Esophagus squamous epithelium (tissue), 4 donors: ENCODE results near the gene CDH16.

Experiments
- POLR2A ChIP-seq, 4 donors: fragments of 450-650 bp; IDR thresholded peaks; one replicate each; pipeline ENCODE4 v1.6.1; 2017; ENCODE audit warnings: antibody characterized with exemption in 4 of 4, mild to moderate bottlenecking in 4 of 4, moderate library complexity in 3 of 4
- TF ChIP-seq, protein P1 (sequence below), 6 experiments: fragments of 450-650 bp in 4 of 6; fragments of 200-600 bp in 2 of 6; sonication (generic) in 2 of 6; IDR thresholded peaks; one replicate each; pipeline ENCODE4 v1.5.1; 2016 to 2019; ENCODE audit warnings: antibody characterized with exemption in 6 of 6, mild to moderate bottlenecking in 4 of 6, moderate library complexity in 4 of 6

DNA sequence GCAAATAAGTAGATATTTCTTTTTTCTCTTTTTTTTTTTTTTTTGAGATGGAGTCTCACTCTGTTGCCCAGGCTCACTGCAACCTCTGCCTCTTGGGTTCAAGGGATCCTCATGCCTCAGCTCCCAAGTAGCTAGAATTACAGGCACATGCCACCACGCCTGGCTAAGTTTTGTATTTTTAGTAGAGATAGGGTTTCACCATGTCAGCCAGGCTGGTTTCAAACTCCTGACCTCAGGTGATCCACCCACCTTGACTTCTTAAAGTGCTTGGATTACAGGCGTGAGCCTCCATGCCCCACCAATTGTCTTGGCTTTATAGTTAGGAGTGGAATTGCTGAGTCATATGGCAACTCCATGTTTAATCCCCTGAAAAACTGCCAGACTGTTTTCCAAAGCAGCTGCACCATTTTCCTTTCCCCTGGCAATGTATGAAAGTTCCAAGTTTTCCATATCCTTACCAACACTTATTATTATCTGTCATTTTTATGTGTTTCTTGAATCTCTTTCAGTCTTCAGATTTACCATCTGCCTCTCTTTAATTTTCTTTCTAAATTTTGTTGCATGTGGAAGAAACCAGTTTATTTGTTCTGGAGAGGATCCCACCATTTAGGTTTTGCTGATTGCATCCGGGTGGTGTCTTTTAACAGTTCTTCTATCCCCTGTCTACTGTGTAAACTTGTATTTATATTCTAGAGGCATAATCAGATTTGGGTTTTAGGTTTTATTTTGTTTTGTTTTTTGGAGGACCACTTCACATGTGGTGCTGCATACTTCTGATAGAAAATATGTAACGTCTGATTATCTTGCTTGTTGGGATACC lies 32.5 kb upstream of the CDH16 start:
- TF ChIP-seq, protein P1, sequence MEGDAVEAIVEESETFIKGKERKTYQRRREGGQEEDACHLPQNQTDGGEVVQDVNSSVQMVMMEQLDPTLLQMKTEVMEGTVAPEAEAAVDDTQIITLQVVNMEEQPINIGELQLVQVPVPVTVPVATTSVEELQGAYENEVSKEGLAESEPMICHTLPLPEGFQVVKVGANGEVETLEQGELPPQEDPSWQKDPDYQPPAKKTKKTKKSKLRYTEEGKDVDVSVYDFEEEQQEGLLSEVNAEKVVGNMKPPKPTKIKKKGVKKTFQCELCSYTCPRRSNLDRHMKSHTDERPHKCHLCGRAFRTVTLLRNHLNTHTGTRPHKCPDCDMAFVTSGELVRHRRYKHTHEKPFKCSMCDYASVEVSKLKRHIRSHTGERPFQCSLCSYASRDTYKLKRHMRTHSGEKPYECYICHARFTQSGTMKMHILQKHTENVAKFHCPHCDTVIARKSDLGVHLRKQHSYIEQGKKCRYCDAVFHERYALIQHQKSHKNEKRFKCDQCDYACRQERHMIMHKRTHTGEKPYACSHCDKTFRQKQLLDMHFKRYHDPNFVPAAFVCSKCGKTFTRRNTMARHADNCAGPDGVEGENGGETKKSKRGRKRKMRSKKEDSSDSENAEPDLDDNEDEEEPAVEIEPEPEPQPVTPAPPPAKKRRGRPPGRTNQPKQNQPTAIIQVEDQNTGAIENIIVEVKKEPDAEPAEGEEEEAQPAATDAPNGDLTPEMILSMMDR (IDR thresholded peaks at IDR 0.05) = no peak
- no peak for TF ChIP-seq POLR2A (IDR thresholded peaks at IDR 0.05)
